Ovary (tissue), 9 donors: ENCODE data around the gene SUGCT. TPM values are rescaled to one million over a fixed set of nuclear protein-coding genes. Genes with fewer than 3 reads are reported as not detected.

Source experiments
- DNase-seq, 5 donors: peaks; one replicate each; pipeline ENCODE4 v3.0.0-alpha.2; 2019 to 2020
- H3K27ac ChIP-seq, 2 donors: fragments of 200-600 bp; one replicate each; pipeline versions ENCODE4 v1.5.1 to v1.8.0; 2019 to 2022
- H3K27me3 ChIP-seq: fragments of 200-600 bp; one replicate; pipeline ENCODE4 v1.8.0; 2022
- H3K36me3 ChIP-seq: fragments of 200-600 bp; sonication (generic); one replicate; pipeline ENCODE4 v1.5.1; 2019
- H3K4me1 ChIP-seq: one replicate; pipeline ENCODE4 v1.8.1; 2013; ENCODE audit warnings: mild to moderate bottlenecking, moderate library complexity; ENCODE audit not compliant: insufficient read depth
- H3K4me3 ChIP-seq: fragments of 200-600 bp; sonication (generic); one replicate; pipeline ENCODE4 v1.5.1; 2017
- H3K9me3 ChIP-seq, 2 donors: fragments of 200-600 bp in 1 of 2; sonication (generic) in 1 of 2; one replicate each; pipeline versions ENCODE4 v1.5.1 to v1.8.1; 2013 to 2019; ENCODE audit warnings: mild to moderate bottlenecking in 1 of 2, moderate library complexity in 1 of 2
- CTCF ChIP-seq, 3 donors: fragments of 450-650 bp in 2 of 3; fragments of 200-600 bp in 1 of 3; IDR thresholded peaks; one replicate each; pipeline versions ENCODE4 v1.5.1 to v1.8.0; 2016 to 2022; ENCODE audit warnings: antibody characterized with exemption in 3 of 3, mild to moderate bottlenecking in 1 of 3
- EP300 ChIP-seq: sonication (generic); formaldehyde crosslinking; IDR thresholded peaks from one replicate; pipeline ENCODE4 v1.6.1; 2017; ENCODE audit warnings: antibody characterized with exemption
- POLR2A ChIP-seq: fragments of 450-650 bp; IDR thresholded peaks from one replicate; pipeline ENCODE4 v1.6.1; 2017; ENCODE audit warnings: antibody characterized with exemption, mild to moderate bottlenecking, moderate library complexity
- WGBS, 3 donors: extraction: QIAGEN DNeasy Blood & Tissue Kit in 1 of 3; methylation state at CpG; one replicate each; pipeline versions ENCODE4 v1.1.5 to v1.1.7; 2013 to 2017; 5-methylcytosine and 5-hydroxymethylcytosine counted together
- intact Hi-C, 4 donors: fragments of 100-400 bp; cut with DNase I; formaldehyde crosslinking; loops; one replicate each; pipeline versions ENCODE4 v1.11.0 to v1.15.1; 2022 to 2023
- polyA plus RNA-seq, 2 donors: library from polyadenylated mRNA; stranded (reverse); fragments of 200-250 nt in 1 of 2; fragments of 350-450 nt in 1 of 2; fragmentation: Illumina TruSeq in 1 of 2; extraction: RNeasy Lipid Tissue Mini Kit (QIAGEN cat#74804) in 1 of 2; gene quantifications; one replicate each; pipeline ENCODE4 v1.2.3, GENCODE V29; 2013 to 2014
- total RNA-seq, 7 donors: library from RNA; depleted of rRNA in 2 of 7; stranded (reverse); fragments of >200 nt in 2 of 7; fragmentation: NEBNext Ultra II Directional in 3 of 7; extraction: Animal tissue kit (Norgen Biotek cat#: 25700) in 3 of 7; gene quantifications; one replicate each; pipeline versions ENCODE4 v1.1.0 to v1.2.4, GENCODE V29; 2016 to 2023
- donor health status: DM: no; HTN: no; CAD: no; lungs with moderate emphysema.
- donor health status: DM: no; HTN: no; CAD: no.
- donor health status: Bipolar disorder and iron deficiency.
- donor health status: DM: yes; HTN: yes; CAD: no.
- donor health status: DM: no; HTN: no; CAD: no.
- donor health status: DM: yes; HTN: yes; CAD: no.

SUGCT gene
- total and polyA plus RNA-seq, 9 donors = 3.4 to 9.3 (median 7.8) TPM

GRCh38 chr7:40570223-40570622 is 435.4 kb downstream of the SUGCT start:
- Histone ChIP-seq H3K27me3 (no peaks in the 10 kb centered on the region), H3K36me3 (no peaks in the 10 kb centered on the region), H3K4me3 (no peak overlapping the region), H3K27ac (no peak overlapping the region), H3K4me1 (peaks cover 3% of the 10 kb centered on the region), H3K9me3 (no peaks in the 10 kb centered on the region)
- 18 to 25% (median 25%) methylated on average over 1 of the region's 1 CpG for WGBS, 3 donors
- TF ChIP-seq EP300 = no peak
- TF ChIP-seq POLR2A = no peak
- no peak for TF ChIP-seq CTCF (IDR thresholded peaks at IDR 0.05)
- DNase-seq = no peak
- intact Hi-C loops = loop anchor here in 1 of 4 donors (5.0 kb wide), 1 partner anchor 287 kb away; no protein-coding TSS in a partner anchor

GRCh38 chr7:40571796-40572195 is 437.0 kb downstream of the SUGCT start:
- H3K27ac ChIP-seq = no peak overlapping the region
- no peak for TF ChIP-seq EP300
- TF ChIP-seq CTCF (IDR thresholded peaks at IDR 0.05) = no peak
- no peak for TF ChIP-seq POLR2A
- WGBS, 3 donors = 86 to 93% (median 87%) methylated on average over 5 of the region's 5 CpGs

GRCh38 chr7:40572810-40573465 is 438.1 kb downstream of the SUGCT start:
- intact Hi-C loops = loop anchor here in 1 of 4 donors (5.0 kb wide), 1 partner anchor 284 kb away; no protein-coding TSS in a partner anchor
- 36 to 49% (median 42%) methylated on average over 8 of the region's 8 CpGs for WGBS, 3 donors
- DNase-seq = no peak
- Histone ChIP-seq H3K4me1 (peaks cover 3% of the 10 kb centered on the region), H3K27ac (no peak overlapping the region), H3K4me3 (no peak overlapping the region), H3K27me3 (no peaks in the 10 kb centered on the region), H3K9me3 (no peaks in the 10 kb centered on the region), H3K36me3 (no peaks in the 10 kb centered on the region)
- no peak for TF ChIP-seq POLR2A
- TF ChIP-seq CTCF (IDR thresholded peaks at IDR 0.05) = no peak
- no peak for TF ChIP-seq EP300

More at GRCh38 chr7:40571796-40572195, 437.0 kb downstream of the SUGCT start:
- no peaks in the 10 kb centered on the region for H3K9me3 ChIP-seq
- intact Hi-C loops = loop anchor here in 1 of 4 donors (5.0 kb wide), 1 partner anchor 286 kb away; no protein-coding TSS in a partner anchor
- H3K27me3 ChIP-seq = no peaks in the 10 kb centered on the region
- H3K4me3 ChIP-seq = no peak overlapping the region
- no peaks in the 10 kb centered on the region for H3K36me3 ChIP-seq
- H3K4me1 ChIP-seq = peaks cover 3% of the 10 kb centered on the region
- no peak for DNase-seq

GRCh38 chr7:40579401-40579800 is 444.6 kb downstream of the SUGCT start:
- H3K4me1 ChIP-seq = no peaks in the 10 kb centered on the region
- no peaks in the 10 kb centered on the region for H3K9me3 ChIP-seq
- intact Hi-C loops = no loop called here
- H3K36me3 ChIP-seq = no peaks in the 10 kb centered on the region
- TF ChIP-seq EP300 = no peak
- no peak for TF ChIP-seq POLR2A
- no peak for TF ChIP-seq CTCF (IDR thresholded peaks at IDR 0.05)
- no peak overlapping the region for H3K27ac ChIP-seq
- WGBS, 3 donors = 36 to 48% (median 48%) methylated on average over 5 of the region's 5 CpGs
- no peak overlapping the region for H3K4me3 ChIP-seq
- no peak for DNase-seq
- H3K27me3 ChIP-seq = no peaks in the 10 kb centered on the region
